ENCODE results near the gene PIP5K1C. TPM values are rescaled to one million over a fixed set of nuclear protein-coding genes. Genes with fewer than 3 reads are reported as not detected.

The PIP5K1C gene
- total RNA-seq, 2 donors from 2014 or later, result 31.3 to 45.8 TPM

DNA sequence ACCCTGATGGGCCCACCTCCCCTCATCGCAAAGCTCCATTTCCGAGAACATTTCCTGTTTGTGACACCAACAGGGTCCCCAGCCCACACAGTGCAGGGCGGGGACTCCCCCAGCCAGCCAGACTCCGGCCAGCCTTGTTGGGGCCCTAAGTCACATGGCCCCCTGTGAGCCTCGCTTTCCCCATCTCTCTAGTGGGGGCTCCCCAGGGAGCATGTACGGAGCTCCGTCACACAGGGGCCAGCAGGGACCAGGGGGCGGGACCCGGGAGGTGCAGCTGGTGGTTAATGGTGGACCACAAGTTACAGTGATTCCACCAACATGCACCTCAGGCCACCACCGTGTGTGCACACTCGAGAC lies 95.3 kb downstream of the PIP5K1C start:
- no peak for DNase-seq (ENCODE audit: low spot score)
- Histone ChIP-seq H3K36me3 (no peaks in the 10 kb centered on the region), H3K4me3 (no peak overlapping the region), H3K27me3 (no peaks in the 10 kb centered on the region), H3K27ac (no peak overlapping the region), H3K9me3 (no peaks in the 10 kb centered on the region), H3K4me1 (peaks cover 0 to 59% of the 10 kb centered on the region in 2 donors)
- TF ChIP-seq, protein P1, sequence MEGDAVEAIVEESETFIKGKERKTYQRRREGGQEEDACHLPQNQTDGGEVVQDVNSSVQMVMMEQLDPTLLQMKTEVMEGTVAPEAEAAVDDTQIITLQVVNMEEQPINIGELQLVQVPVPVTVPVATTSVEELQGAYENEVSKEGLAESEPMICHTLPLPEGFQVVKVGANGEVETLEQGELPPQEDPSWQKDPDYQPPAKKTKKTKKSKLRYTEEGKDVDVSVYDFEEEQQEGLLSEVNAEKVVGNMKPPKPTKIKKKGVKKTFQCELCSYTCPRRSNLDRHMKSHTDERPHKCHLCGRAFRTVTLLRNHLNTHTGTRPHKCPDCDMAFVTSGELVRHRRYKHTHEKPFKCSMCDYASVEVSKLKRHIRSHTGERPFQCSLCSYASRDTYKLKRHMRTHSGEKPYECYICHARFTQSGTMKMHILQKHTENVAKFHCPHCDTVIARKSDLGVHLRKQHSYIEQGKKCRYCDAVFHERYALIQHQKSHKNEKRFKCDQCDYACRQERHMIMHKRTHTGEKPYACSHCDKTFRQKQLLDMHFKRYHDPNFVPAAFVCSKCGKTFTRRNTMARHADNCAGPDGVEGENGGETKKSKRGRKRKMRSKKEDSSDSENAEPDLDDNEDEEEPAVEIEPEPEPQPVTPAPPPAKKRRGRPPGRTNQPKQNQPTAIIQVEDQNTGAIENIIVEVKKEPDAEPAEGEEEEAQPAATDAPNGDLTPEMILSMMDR (IDR thresholded peaks at IDR 0.05), result no peak

DNA sequence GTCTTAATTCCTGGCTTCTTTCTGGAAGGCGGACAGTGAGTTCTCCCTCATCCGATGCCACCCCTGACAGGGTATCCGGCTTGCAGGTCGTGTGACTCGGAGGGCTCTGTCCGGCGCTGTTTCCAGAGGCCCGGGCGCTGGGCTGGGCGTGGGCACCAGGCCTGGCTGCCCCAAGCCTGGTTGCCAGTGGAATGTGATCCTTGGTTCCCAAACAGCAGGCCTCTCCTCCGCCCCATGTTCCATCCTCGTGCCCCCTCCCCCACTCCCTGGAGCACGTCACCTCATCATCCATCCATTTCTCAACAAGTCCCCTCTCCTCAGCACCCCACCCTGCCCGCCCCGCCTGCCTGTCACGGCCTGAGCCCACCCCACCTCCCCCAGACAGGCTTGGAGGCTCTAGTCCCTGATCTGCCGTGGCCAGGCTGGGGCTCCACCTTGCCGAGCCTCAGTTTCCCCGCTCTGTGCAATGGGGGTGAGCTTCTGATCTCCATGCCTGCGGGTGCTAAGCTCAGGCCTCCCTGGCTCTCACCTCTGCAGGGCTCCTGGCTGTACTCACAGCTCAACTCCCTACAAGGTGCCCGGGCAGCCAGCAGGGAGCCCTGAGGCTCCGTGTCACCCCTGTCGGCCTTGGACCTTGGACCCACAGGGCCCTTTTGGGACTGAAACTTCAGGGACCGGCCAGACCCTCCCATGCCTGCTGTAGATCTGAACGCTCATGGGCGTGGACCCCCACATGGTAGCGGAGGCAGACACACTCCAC lies 95.9 kb downstream of the PIP5K1C start:
- H3K4me1 ChIP-seq, result peaks cover 0 to 55% of the 10 kb centered on the region in 2 donors
- no peak overlapping the region for H3K4me3 ChIP-seq
- no peaks in the 10 kb centered on the region for H3K36me3 ChIP-seq
- TF ChIP-seq, protein P1 (IDR thresholded peaks at IDR 0.05), result no peak
- no peak for DNase-seq (ENCODE audit: low spot score)
- H3K27me3 ChIP-seq, result no peaks in the 10 kb centered on the region
- no peak overlapping the region for H3K27ac ChIP-seq
- no peaks in the 10 kb centered on the region for H3K9me3 ChIP-seq

DNA sequence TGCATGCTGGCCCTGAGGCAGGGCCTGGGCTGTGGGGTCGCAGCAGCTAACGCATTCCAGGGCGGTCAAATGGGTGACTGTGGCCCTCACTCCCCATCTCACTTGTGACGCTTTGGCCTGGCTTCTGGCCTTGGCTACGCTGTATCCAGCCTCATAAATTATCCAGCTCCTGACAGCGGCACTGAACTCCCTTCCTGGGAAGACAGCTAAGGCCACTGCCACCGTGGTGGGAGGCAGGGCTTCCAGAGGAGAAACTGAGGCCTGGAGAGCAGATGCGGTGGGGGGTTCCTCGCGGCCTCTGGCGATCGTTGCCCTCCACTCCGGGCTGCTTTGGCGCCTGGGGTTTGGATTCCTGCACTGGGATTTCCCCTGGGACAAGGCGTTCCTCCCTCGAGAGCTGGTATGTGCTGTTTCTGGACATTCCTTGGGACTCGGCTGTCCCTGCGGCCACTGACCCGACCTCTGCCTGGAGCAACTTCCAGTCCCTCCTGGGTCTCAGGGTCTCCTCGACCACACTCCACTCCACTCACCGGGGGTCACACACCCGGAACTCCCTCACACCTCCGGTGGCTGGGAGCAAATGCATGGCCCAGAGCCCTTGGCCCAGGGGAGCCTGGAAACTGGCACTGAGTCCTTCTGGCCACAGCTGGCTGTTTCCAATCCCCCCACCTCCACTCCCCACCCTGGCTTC lies 97.0 kb downstream of the PIP5K1C start:
- H3K4me3 ChIP-seq, result no peak overlapping the region
- H3K4me1 ChIP-seq, result peaks cover 0 to 43% of the 10 kb centered on the region in 2 donors
- DNase-seq (ENCODE audit: low spot score), result no peak
- H3K27ac ChIP-seq, result no peak overlapping the region
- H3K36me3 ChIP-seq, result no peaks in the 10 kb centered on the region
- H3K27me3 ChIP-seq, result no peaks in the 10 kb centered on the region
- TF ChIP-seq, protein P1 (IDR thresholded peaks at IDR 0.05), result no peak
- H3K9me3 ChIP-seq, result no peaks in the 10 kb centered on the region

DNA sequence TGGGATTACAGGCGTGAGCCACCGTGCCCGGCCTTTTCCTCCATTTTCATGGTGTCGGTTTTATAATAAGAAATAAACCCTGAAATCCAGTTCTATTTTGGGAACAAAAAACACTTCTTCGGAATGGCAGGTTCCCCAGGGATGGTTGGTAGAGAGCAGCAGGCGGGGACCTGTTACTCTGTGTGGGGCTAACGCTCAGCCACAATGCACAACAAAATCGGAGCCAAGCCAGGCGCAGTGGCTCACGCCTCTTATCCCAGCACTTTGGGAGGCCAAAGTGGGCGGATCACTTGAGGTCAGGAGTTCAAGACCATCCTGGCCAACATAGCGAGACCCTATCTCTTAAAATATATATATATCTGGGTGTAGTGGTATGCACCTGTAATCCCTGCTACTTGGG lies 99.2 kb downstream of the PIP5K1C start:
- no peaks in the 10 kb centered on the region for H3K9me3 ChIP-seq
- no peak overlapping the region for H3K27ac ChIP-seq
- TF ChIP-seq, protein P1 (IDR thresholded peaks at IDR 0.05), result no peak
- H3K27me3 ChIP-seq, result no peaks in the 10 kb centered on the region
- H3K4me1 ChIP-seq, result peaks cover 0 to 21% of the 10 kb centered on the region in 2 donors
- H3K36me3 ChIP-seq, result no peaks in the 10 kb centered on the region
- H3K4me3 ChIP-seq, result no peak overlapping the region
- DNase-seq (ENCODE audit: low spot score), result no peak

DNA sequence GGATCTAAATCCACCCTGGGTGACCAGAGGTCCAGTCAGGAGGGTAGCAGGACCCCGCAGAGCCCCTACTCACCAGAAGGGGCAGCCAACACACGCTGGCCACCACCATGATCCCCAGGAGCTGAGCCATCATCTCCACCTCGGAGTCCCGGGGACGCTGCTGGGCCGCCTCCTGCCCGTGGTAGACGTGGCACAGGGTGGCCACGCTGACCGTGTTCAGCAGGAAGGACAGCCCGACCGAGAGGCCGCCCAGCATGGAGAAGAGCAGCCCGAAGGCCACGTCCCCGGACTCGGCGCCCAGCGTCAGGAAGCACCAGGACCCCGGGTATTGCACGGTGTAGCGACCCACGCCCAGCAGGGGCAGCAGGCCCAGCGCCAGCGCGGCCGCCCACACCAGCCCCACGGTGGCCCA lies 100.5 kb downstream of the PIP5K1C start:
- Histone ChIP-seq H3K9me3 (no peaks in the 10 kb centered on the region), H3K27ac (no peak overlapping the region), H3K36me3 (no peaks in the 10 kb centered on the region), H3K4me1 (peaks cover 0 to 11% of the 10 kb centered on the region in 2 donors), H3K27me3 (no peaks in the 10 kb centered on the region), H3K4me3 (no peak overlapping the region)
- TF ChIP-seq, protein P1 (IDR thresholded peaks at IDR 0.05), result no peak
- no peak for DNase-seq (ENCODE audit: low spot score)

Measured in right atrium auricular region (tissue), 2 donors.